GM23338 (cell line): ENCODE measurements around the gene SERINC1. TPM values are rescaled to one million over a fixed set of nuclear protein-coding genes. Genes with fewer than 3 reads are reported as not detected.

ENCODE experiments used
- ATAC-seq: fragments of 200-7000 bp; cut with Tn5 transposase; 3 replicates; pipeline ENCODE4 v1.9.1; 2020
- DNase-seq: peaks from one replicate; pipeline ENCODE4 v3.0.0-alpha.2; 2015; ENCODE audit warnings: low spot score
- H2AFZ ChIP-seq: fragments of 200-600 bp; sonication (generic); 2 replicates; pipeline ENCODE4 v1.8.0; 2016; ENCODE audit warnings: antibody characterized with exemption, mild to moderate bottlenecking, moderate library complexity
- H3F3A ChIP-seq: fragments of 200-600 bp; sonication (generic); replicated peaks from 2 replicates; pipeline ENCODE4 v1.8.0; 2017; ENCODE audit warnings: antibody characterized with exemption, mixed run types, low read depth
- H3K27ac ChIP-seq: fragments of 200-600 bp; sonication (generic); 2 replicates; pipeline ENCODE4 v1.6.1; 2016; ENCODE audit warnings: low read depth
- H3K27me3 ChIP-seq: fragments of 200-600 bp; sonication (generic); 2 replicates; pipeline ENCODE4 v1.8.0; 2016; ENCODE audit warnings: mild to moderate bottlenecking, mixed run types, moderate library complexity; ENCODE audit not compliant: insufficient read depth
- H3K36me3 ChIP-seq: fragments of 200-600 bp; sonication (generic); 2 replicates; pipeline ENCODE4 v1.8.0; 2016; ENCODE audit warnings: mild to moderate bottlenecking; ENCODE audit not compliant: insufficient read depth
- H3K4me1 ChIP-seq: fragments of 200-600 bp; sonication (generic); 2 replicates; pipeline ENCODE4 v1.8.0; 2016; ENCODE audit warnings: mild to moderate bottlenecking, moderate library complexity; ENCODE audit not compliant: insufficient read depth
- H3K4me2 ChIP-seq: fragments of 200-600 bp; sonication (generic); 2 replicates; pipeline ENCODE4 v1.7.1; 2017; ENCODE audit warnings: mixed run types
- H3K4me3 ChIP-seq: fragments of 200-600 bp; sonication (generic); 2 replicates; pipeline ENCODE4 v1.6.1; 2016; ENCODE audit warnings: mixed run types
- H3K79me2 ChIP-seq: fragments of 200-600 bp; sonication (generic); replicated peaks from 2 replicates; pipeline ENCODE4 v1.8.0; 2017; ENCODE audit warnings: mild to moderate bottlenecking; ENCODE audit not compliant: insufficient read depth
- H3K9me2 ChIP-seq: fragments of 200-600 bp; sonication (generic); 2 replicates; pipeline ENCODE4 v1.8.0; 2017; ENCODE audit not compliant: insufficient read depth
- H4K20me1 ChIP-seq: fragments of 200-600 bp; sonication (generic); replicated peaks from 2 replicates; pipeline ENCODE4 v1.8.0; 2017; ENCODE audit warnings: mild to moderate bottlenecking; ENCODE audit not compliant: insufficient read depth
- H3K27ac Mint-ChIP-seq: 2 replicates; pipeline ENCODE4 v1.8.0; 2020; ENCODE audit warnings: inconsistent platforms, mild to moderate bottlenecking, moderate library complexity, mixed read lengths
- H3K27me3 Mint-ChIP-seq: 3 replicates; pipeline ENCODE4 v1.8.0; 2022; ENCODE audit warnings: low read depth, mild to moderate bottlenecking, moderate library complexity, mixed read lengths, inconsistent platforms; ENCODE audit not compliant: insufficient read depth, poor library complexity
- H3K36me3 Mint-ChIP-seq: 3 replicates; pipeline ENCODE4 v1.8.0; 2021; ENCODE audit warnings: low read depth, mild to moderate bottlenecking, inconsistent platforms, moderate library complexity, mixed read lengths
- H3K4me1 Mint-ChIP-seq: 3 replicates; pipeline ENCODE4 v1.8.0; 2020; ENCODE audit warnings: mild to moderate bottlenecking, inconsistent platforms, mixed read lengths
- H3K4me3 Mint-ChIP-seq: 3 replicates; pipeline ENCODE4 v1.8.0; 2021; ENCODE audit warnings: moderate library complexity, mild to moderate bottlenecking, inconsistent platforms, mixed read lengths
- H3K9me3 Mint-ChIP-seq: 3 replicates; pipeline ENCODE4 v1.8.0; 2020; ENCODE audit warnings: moderate library complexity, mild to moderate bottlenecking, inconsistent platforms, mixed read lengths
- CREB1 ChIP-seq: fragments of 250-450 bp; sonication (Bioruptor Pico); IDR thresholded peaks from 2 replicates; pipeline ENCODE4 v1.5.0; 2020; ENCODE audit warnings: low read depth, mild to moderate bottlenecking, moderate library complexity
- CTCF ChIP-seq, 2 experiments: fragments of 200-600 bp in 1 of 2; sonication (generic) in 1 of 2; conservative IDR thresholded peaks; 2 replicates each; pipeline versions ENCODE4 v1.5.1 to v1.6.1; 2016 to 2017; ENCODE audit warnings: antibody characterized with exemption in 2 of 2, low read depth in 2 of 2, mild to moderate bottlenecking in 2 of 2, moderate library complexity in 1 of 2
- EZH2 ChIP-seq: fragments of 200-600 bp; sonication (generic); IDR thresholded peaks from one replicate; pipeline ENCODE4 v1.8.0; 2017; ENCODE audit warnings: antibody characterized with exemption, mild to moderate bottlenecking, low read depth; ENCODE audit not compliant: unreplicated experiment
- EZH2phosphoT487 ChIP-seq: fragments of 200-600 bp; sonication (generic); IDR thresholded peaks from one replicate; pipeline ENCODE4 v1.8.1; 2018; ENCODE audit warnings: antibody characterized with exemption; ENCODE audit not compliant: unreplicated experiment
- JUNB ChIP-seq: IDR thresholded peaks from one replicate; pipeline ENCODE4 v1.6.1; 2016; ENCODE audit warnings: antibody characterized with exemption; ENCODE audit not compliant: unreplicated experiment
- NANOG ChIP-seq: IDR thresholded peaks from 2 replicates; pipeline ENCODE4 v1.6.1; 2016; ENCODE audit warnings: antibody characterized with exemption, borderline replicate concordance
- POLR2AphosphoS5 ChIP-seq: IDR thresholded peaks from 2 replicates; pipeline ENCODE4 v1.6.1; 2016; ENCODE audit warnings: antibody characterized with exemption, low read depth
- STAT1 ChIP-seq: IDR thresholded peaks from one replicate; pipeline ENCODE4 v1.6.1; 2016; ENCODE audit warnings: antibody characterized with exemption; ENCODE audit not compliant: unreplicated experiment
- ZNF114 ChIP-seq: fragments of 250-450 bp; sonication (Bioruptor Pico); IDR thresholded peaks from 2 replicates; pipeline ENCODE4 v1.5.0; 2020; ENCODE audit warnings: mild to moderate bottlenecking, moderate library complexity
- ZNF331 ChIP-seq: fragments of 250-450 bp; sonication (Bioruptor Pico); IDR thresholded peaks from 2 replicates; pipeline ENCODE4 v1.5.0; 2020; ENCODE audit warnings: low read depth, mild to moderate bottlenecking, moderate library complexity
- polyA plus RNA-seq: library from polyadenylated mRNA; unstranded; fragments of >200 nt; fragmentation: Nextera tagmentation; extraction: Ambion mirVana; gene quantifications from 2 replicates; pipeline ENCODE4 v1.2.1, GENCODE V29; 2016
- total RNA-seq: library from RNA; depleted of rRNA; stranded (reverse); fragments of >200 nt; shearing (Covaris generic); gene quantifications from 2 replicates; pipeline ENCODE4 v1.2.3, GENCODE V29; 2014
- TF ChIP-seq, protein P1 (sequence below): IDR thresholded peaks from one replicate; pipeline ENCODE4 v1.6.1; 2018; ENCODE audit warnings: antibody characterized with exemption; ENCODE audit not compliant: unreplicated experiment
- TF ChIP-seq, protein P2 (sequence below): fragments of 250-450 bp; sonication (Bioruptor Pico); IDR thresholded peaks from 2 replicates; pipeline ENCODE4 v1.5.0; 2020; ENCODE audit warnings: mild to moderate bottlenecking, moderate library complexity
- TF ChIP-seq, protein P3 (sequence below): IDR thresholded peaks from 2 replicates; pipeline ENCODE4 v1.6.1; 2016; ENCODE audit warnings: antibody characterized with exemption

The SERINC1 gene
- total and polyA plus RNA-seq, 2 experiments from 2014 or later = 17.6 to 43.0 TPM

DNA sequence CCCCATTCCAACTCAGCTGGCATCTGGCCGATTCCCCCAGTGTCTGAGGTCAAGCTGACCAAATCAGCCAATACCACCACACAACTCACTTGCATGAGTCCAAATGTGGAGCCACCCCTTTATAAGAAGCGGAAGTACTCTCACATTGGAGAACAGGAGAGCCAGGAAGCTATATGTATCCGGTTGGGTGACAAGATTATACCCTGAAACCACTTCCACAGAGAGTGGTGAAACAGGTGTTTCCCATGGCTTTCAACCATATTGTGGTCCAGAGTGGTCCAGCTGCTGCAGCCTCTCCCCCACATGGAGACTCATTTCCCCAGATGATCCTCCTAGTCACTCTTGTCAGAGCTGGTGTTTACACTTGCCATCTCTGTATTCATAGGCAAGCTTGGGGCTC is 24.0 kb upstream of the SERINC1 start:
- H3K9me2 ChIP-seq = no peaks in the 10 kb centered on the region
- no peak for DNase-seq
- no peak overlapping the region for H3K27ac ChIP-seq
- H3K79me2 ChIP-seq = peaks cover 90% of the 10 kb centered on the region
- H3K4me1 ChIP-seq = peaks cover 7% of the 10 kb centered on the region; the same call in 1 of the 2 replicates
- H3K27ac Mint-ChIP-seq = no peak overlapping the region
- no peak for ATAC-seq
- H3K27me3 Mint-ChIP-seq = peaks cover 10% of the 10 kb centered on the region
- no peak overlapping the region for H3K4me3 Mint-ChIP-seq
- no peaks in the 10 kb centered on the region for H3K27me3 ChIP-seq
- no peaks in the 10 kb centered on the region for H3F3A ChIP-seq
- H3K9me3 Mint-ChIP-seq = peaks cover 83% of the 10 kb centered on the region
- no peak overlapping the region for H3K4me2 ChIP-seq
- H4K20me1 ChIP-seq = peaks cover 15% of the 10 kb centered on the region
- no peak overlapping the region for H3K4me3 ChIP-seq
- H2AFZ ChIP-seq = no peak overlapping the region
- TF ChIP-seq, protein P1, sequence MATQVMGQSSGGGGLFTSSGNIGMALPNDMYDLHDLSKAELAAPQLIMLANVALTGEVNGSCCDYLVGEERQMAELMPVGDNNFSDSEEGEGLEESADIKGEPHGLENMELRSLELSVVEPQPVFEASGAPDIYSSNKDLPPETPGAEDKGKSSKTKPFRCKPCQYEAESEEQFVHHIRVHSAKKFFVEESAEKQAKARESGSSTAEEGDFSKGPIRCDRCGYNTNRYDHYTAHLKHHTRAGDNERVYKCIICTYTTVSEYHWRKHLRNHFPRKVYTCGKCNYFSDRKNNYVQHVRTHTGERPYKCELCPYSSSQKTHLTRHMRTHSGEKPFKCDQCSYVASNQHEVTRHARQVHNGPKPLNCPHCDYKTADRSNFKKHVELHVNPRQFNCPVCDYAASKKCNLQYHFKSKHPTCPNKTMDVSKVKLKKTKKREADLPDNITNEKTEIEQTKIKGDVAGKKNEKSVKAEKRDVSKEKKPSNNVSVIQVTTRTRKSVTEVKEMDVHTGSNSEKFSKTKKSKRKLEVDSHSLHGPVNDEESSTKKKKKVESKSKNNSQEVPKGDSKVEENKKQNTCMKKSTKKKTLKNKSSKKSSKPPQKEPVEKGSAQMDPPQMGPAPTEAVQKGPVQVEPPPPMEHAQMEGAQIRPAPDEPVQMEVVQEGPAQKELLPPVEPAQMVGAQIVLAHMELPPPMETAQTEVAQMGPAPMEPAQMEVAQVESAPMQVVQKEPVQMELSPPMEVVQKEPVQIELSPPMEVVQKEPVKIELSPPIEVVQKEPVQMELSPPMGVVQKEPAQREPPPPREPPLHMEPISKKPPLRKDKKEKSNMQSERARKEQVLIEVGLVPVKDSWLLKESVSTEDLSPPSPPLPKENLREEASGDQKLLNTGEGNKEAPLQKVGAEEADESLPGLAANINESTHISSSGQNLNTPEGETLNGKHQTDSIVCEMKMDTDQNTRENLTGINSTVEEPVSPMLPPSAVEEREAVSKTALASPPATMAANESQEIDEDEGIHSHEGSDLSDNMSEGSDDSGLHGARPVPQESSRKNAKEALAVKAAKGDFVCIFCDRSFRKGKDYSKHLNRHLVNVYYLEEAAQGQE = no peak
- no peak for TF ChIP-seq NANOG
- no peak for TF ChIP-seq CREB1 (CRISPR knock-in tag)
- TF ChIP-seq ZNF114 (CRISPR knock-in tag) = no peak
- no peak for TF ChIP-seq CTCF (conservative IDR thresholded peaks at IDR 0.05; ENCODE audit: low read depth in 2 of 2)
- no peak for TF ChIP-seq EZH2
- TF ChIP-seq, protein P2, sequence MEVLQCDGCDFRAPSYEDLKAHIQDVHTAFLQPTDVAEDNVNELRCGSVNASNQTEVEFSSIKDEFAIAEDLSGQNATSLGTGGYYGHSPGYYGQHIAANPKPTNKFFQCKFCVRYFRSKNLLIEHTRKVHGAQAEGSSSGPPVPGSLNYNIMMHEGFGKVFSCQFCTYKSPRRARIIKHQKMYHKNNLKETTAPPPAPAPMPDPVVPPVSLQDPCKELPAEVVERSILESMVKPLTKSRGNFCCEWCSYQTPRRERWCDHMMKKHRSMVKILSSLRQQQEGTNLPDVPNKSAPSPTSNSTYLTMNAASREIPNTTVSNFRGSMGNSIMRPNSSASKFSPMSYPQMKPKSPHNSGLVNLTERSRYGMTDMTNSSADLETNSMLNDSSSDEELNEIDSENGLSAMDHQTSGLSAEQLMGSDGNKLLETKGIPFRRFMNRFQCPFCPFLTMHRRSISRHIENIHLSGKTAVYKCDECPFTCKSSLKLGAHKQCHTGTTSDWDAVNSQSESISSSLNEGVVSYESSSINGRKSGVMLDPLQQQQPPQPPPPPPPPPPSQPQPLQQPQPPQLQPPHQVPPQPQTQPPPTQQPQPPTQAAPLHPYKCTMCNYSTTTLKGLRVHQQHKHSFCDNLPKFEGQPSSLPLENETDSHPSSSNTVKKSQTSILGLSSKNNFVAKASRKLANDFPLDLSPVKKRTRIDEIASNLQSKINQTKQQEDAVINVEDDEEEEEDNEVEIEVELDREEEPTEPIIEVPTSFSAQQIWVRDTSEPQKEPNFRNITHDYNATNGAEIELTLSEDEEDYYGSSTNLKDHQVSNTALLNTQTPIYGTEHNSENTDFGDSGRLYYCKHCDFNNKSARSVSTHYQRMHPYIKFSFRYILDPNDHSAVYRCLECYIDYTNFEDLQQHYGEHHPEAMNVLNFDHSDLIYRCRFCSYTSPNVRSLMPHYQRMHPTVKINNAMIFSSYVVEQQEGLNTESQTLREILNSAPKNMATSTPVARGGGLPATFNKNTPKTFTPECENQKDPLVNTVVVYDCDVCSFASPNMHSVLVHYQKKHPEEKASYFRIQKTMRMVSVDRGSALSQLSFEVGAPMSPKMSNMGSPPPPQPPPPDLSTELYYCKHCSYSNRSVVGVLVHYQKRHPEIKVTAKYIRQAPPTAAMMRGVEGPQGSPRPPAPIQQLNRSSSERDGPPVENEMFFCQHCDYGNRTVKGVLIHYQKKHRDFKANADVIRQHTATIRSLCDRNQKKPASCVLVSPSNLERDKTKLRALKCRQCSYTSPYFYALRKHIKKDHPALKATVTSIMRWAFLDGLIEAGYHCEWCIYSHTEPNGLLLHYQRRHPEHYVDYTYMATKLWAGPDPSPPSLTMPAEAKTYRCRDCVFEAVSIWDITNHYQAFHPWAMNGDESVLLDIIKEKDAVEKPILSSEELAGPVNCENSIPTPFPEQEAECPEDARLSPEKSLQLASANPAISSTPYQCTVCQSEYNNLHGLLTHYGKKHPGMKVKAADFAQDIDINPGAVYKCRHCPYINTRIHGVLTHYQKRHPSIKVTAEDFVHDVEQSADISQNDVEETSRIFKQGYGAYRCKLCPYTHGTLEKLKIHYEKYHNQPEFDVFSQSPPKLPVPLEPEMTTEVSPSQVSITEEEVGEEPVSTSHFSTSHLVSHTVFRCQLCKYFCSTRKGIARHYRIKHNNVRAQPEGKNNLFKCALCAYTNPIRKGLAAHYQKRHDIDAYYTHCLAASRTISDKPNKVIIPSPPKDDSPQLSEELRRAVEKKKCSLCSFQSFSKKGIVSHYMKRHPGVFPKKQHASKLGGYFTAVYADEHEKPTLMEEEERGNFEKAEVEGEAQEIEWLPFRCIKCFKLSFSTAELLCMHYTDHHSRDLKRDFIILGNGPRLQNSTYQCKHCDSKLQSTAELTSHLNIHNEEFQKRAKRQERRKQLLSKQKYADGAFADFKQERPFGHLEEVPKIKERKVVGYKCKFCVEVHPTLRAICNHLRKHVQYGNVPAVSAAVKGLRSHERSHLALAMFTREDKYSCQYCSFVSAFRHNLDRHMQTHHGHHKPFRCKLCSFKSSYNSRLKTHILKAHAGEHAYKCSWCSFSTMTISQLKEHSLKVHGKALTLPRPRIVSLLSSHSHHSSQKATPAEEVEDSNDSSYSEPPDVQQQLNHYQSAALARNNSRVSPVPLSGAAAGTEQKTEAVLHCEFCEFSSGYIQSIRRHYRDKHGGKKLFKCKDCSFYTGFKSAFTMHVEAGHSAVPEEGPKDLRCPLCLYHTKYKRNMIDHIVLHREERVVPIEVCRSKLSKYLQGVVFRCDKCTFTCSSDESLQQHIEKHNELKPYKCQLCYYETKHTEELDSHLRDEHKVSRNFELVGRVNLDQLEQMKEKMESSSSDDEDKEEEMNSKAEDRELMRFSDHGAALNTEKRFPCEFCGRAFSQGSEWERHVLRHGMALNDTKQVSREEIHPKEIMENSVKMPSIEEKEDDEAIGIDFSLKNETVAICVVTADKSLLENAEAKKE (CRISPR knock-in tag) = no peak
- TF ChIP-seq STAT1 = no peak
- no peak for TF ChIP-seq POLR2AphosphoS5
- TF ChIP-seq EZH2phosphoT487 = no peak
- no peak for TF ChIP-seq JUNB
- no peak for TF ChIP-seq ZNF331 (CRISPR knock-in tag)
- TF ChIP-seq, protein P3, sequence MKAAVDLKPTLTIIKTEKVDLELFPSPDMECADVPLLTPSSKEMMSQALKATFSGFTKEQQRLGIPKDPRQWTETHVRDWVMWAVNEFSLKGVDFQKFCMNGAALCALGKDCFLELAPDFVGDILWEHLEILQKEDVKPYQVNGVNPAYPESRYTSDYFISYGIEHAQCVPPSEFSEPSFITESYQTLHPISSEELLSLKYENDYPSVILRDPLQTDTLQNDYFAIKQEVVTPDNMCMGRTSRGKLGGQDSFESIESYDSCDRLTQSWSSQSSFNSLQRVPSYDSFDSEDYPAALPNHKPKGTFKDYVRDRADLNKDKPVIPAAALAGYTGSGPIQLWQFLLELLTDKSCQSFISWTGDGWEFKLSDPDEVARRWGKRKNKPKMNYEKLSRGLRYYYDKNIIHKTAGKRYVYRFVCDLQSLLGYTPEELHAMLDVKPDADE = no peak
- peaks cover 95% of the 10 kb centered on the region for H3K36me3 Mint-ChIP-seq
- peaks cover 61% of the 10 kb centered on the region for H3K36me3 ChIP-seq
- peaks cover 5% of the 10 kb centered on the region; the same call in 2 of the 3 replicates for H3K4me1 Mint-ChIP-seq
